ENCODE results near the gene TGM3.

Gene TGM3

DNA sequence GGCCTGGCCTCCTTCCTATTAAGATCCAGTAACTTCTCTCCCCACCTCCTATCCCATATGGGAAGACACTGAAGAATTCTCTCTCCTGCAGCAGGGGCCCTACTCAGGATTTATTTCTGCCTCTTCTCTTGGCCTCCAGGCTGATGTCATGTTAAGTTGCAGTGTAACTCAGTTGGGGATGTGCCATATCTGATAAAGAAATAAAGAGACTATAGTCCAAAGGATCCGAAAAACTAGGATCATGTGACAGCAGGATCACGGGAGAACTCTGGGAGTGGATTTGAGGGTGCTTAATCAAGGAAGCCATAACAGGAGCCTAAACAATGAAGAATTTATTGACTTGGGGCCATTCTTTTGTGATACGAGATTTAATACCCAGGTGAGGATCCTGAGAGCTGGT is 46.4 kb downstream of the TGM3 start:
- DNase-seq (ENCODE audit: low read depth), result no peak
- no peak for TF ChIP-seq CTCF (conservative IDR thresholded peaks at IDR 0.05; ENCODE audit: low read depth, low read length)
- H3K4me3 ChIP-seq (ENCODE audit: low read length), result no peak overlapping the region

DNA sequence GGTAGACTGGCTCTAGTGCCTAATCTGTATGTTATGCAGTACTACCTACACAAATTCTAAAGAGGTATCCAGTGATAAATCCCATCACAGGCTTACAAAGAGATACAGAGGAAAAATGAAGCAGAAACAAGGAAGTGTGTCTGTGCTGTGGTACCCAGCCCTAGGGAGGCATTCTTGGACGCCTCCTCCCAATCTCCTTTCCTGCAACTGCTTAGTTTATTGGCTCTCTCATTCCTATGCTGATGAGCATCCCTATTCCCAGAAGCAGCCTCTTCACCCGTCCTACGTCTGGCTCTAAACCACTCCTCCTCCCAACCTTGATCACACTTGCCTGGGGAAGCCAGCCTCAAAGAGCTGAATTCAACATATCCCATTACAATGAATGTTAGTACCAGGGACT is 50.4 kb downstream of the TGM3 start:
- no peak for DNase-seq (ENCODE audit: low read depth)
- no peak overlapping the region for H3K4me3 ChIP-seq (ENCODE audit: low read length)
- TF ChIP-seq CTCF (conservative IDR thresholded peaks at IDR 0.05; ENCODE audit: low read depth, low read length), result no peak

- H3K4me3 ChIP-seq (ENCODE audit: low read length), result no peak overlapping the region
- DNase-seq (ENCODE audit: low read depth), result no peak
- no peak for TF ChIP-seq CTCF (conservative IDR thresholded peaks at IDR 0.05; ENCODE audit: low read depth, low read length)
Measured at GRCh38 chr20:2348336-2348735, 52.5 kb downstream of the TGM3 start.

DNA sequence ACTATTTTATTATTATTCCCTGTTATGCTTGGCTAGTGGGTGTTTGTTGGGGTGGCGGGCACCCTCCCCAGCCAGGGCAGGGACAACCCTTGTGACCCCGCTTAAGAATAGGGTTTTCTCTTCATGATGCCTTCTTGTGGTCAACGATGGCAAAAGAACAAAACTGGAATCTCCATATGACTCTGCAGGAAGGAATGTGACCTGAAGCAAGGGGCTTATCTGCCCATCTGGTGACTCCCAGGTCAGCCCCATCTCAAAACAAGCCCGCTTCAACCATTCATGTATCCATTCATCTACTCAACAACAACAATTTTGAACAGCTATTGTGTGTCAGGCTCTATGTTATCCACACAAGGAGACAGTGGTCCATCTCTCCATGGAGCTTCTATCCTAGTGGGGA is 54.0 kb downstream of the TGM3 start:
- H3K4me3 ChIP-seq (ENCODE audit: low read length), result no peak overlapping the region
- no peak for DNase-seq (ENCODE audit: low read depth)
- TF ChIP-seq CTCF (conservative IDR thresholded peaks at IDR 0.05; ENCODE audit: low read depth, low read length), result no peak

GRCh38 chr20:2350606-2351005 is 54.8 kb downstream of the TGM3 start:
- DNase-seq (ENCODE audit: low read depth), result no peak
- TF ChIP-seq CTCF (conservative IDR thresholded peaks at IDR 0.05; ENCODE audit: low read depth, low read length), result no peak
- no peak overlapping the region for H3K4me3 ChIP-seq (ENCODE audit: low read length)

- TF ChIP-seq CTCF (conservative IDR thresholded peaks at IDR 0.05; ENCODE audit: low read depth, low read length), result no peak
- DNase-seq (ENCODE audit: low read depth), result no peak
- H3K4me3 ChIP-seq (ENCODE audit: low read length), result no peak overlapping the region
Measured at GRCh38 chr20:2353231-2353630, 57.4 kb downstream of the TGM3 start.

DNA sequence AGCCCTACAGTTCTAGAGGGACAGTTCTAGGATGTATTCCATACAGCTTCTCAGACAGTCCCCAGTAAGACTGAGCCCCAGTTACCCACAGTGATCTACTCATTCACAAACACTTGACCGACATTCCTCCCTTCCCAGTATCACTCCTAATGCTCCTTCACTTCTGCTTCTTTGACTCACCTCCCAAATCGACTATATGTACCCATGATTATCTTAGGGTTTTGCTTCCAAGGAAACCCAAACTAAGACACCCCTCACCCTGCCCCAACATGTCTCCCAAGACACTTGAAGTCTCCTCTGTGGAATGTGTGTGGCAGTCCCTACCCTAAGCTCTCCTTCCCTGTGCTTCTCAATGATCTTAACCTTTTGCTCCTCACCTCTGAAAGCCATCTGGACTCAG is 61.3 kb downstream of the TGM3 start:
- H3K4me3 ChIP-seq (ENCODE audit: low read length), result no peak overlapping the region
- DNase-seq (ENCODE audit: low read depth), result no peak
- no peak for TF ChIP-seq CTCF (conservative IDR thresholded peaks at IDR 0.05; ENCODE audit: low read depth, low read length)

Measured in retinal pigment epithelial cell (primary cell).